Smooth muscle cell (in vitro differentiated cells): ENCODE results near the gene FAM107B. TPM values are rescaled to one million over a fixed set of nuclear protein-coding genes. Genes with fewer than 3 reads are reported as not detected.

Experiments
- DNase-seq: peaks from one replicate; lab custom pipeline; 2025; ENCODE audit not compliant: unreplicated experiment; lab: John Stamatoyannopoulos, UW
- H2AFZ ChIP-seq: fragments of 200-600 bp; sonication (generic); 2 replicates; pipeline ENCODE4 v1.6.0; 2016; ENCODE audit warnings: antibody characterized with exemption, low read depth, mild to moderate bottlenecking
- H3F3A ChIP-seq: fragments of 200-600 bp; sonication (generic); 2 replicates; pipeline ENCODE4 v1.6.0; 2017; ENCODE audit warnings: antibody characterized with exemption, low read depth
- H3K27ac ChIP-seq: fragments of 200-600 bp; sonication (generic); 2 replicates; pipeline ENCODE4 v1.5.1; 2016; ENCODE audit warnings: low read depth, mild to moderate bottlenecking
- H3K27me3 ChIP-seq: fragments of 200-600 bp; sonication (generic); 2 replicates; pipeline ENCODE4 v1.6.1; 2016; ENCODE audit warnings: low read depth, mild to moderate bottlenecking
- H3K36me3 ChIP-seq: fragments of 200-600 bp; sonication (generic); 2 replicates; pipeline ENCODE4 v1.5.1; 2016; ENCODE audit warnings: low read depth
- H3K4me1 ChIP-seq: fragments of 200-600 bp; sonication (generic); 2 replicates; pipeline ENCODE4 v1.5.1; 2016; ENCODE audit warnings: low read depth
- H3K4me2 ChIP-seq: fragments of 200-600 bp; sonication (generic); 2 replicates; pipeline ENCODE4 v1.6.0; 2016; ENCODE audit warnings: mild to moderate bottlenecking
- H3K4me3 ChIP-seq: fragments of 200-600 bp; sonication (generic); 2 replicates; pipeline ENCODE4 v1.5.1; 2016; ENCODE audit warnings: mild to moderate bottlenecking
- H3K79me2 ChIP-seq: fragments of 200-600 bp; sonication (generic); 2 replicates; pipeline ENCODE4 v1.6.0; 2016; ENCODE audit warnings: low read depth, mild to moderate bottlenecking
- H3K9ac ChIP-seq: fragments of 200-600 bp; sonication (generic); 2 replicates; pipeline ENCODE4 v1.6.0; 2016; ENCODE audit warnings: low read depth
- H3K9me3 ChIP-seq: fragments of 200-600 bp; sonication (generic); replicated peaks from 2 replicates; pipeline ENCODE4 v1.5.1; 2016; ENCODE audit warnings: low read depth
- H4K20me1 ChIP-seq: fragments of 200-600 bp; sonication (generic); 2 replicates; pipeline ENCODE4 v1.6.0; 2016; ENCODE audit warnings: low read depth
- WGBS: methylation state at CpG from one replicate; pipeline ENCODE4 v1.1.7; 2016; ENCODE audit warnings: low lambda C conversion rate; 5-methylcytosine and 5-hydroxymethylcytosine counted together
- polyA plus RNA-seq: library from polyadenylated mRNA; unstranded; fragments of >200 nt; fragmentation: Nextera tagmentation; extraction: Ambion mirVana; gene quantifications from 2 replicates; pipeline ENCODE4 v1.2.1, GENCODE V29; 2016
- total RNA-seq: library from RNA; depleted of rRNA; stranded (reverse); fragments of >200 nt; gene quantifications from 2 replicates; pipeline ENCODE4 v1.2.3, GENCODE V29; 2014
- TF ChIP-seq, protein P1 (sequence below): fragments of 200-600 bp; sonication (generic); IDR thresholded peaks from 2 replicates; pipeline ENCODE4 v1.5.1; 2017; ENCODE audit warnings: borderline replicate concordance, mild to moderate bottlenecking, antibody characterized with exemption; ENCODE audit not compliant: insufficient read depth, poor library complexity, severe bottlenecking

Gene FAM107B
- total and polyA plus RNA-seq, 2 experiments from 2014 or later, result 8.7 to 9.0 TPM

GRCh38 chr10:14815681-14816080, 41.0 kb upstream of the FAM107B start:
- TF ChIP-seq, protein P1, sequence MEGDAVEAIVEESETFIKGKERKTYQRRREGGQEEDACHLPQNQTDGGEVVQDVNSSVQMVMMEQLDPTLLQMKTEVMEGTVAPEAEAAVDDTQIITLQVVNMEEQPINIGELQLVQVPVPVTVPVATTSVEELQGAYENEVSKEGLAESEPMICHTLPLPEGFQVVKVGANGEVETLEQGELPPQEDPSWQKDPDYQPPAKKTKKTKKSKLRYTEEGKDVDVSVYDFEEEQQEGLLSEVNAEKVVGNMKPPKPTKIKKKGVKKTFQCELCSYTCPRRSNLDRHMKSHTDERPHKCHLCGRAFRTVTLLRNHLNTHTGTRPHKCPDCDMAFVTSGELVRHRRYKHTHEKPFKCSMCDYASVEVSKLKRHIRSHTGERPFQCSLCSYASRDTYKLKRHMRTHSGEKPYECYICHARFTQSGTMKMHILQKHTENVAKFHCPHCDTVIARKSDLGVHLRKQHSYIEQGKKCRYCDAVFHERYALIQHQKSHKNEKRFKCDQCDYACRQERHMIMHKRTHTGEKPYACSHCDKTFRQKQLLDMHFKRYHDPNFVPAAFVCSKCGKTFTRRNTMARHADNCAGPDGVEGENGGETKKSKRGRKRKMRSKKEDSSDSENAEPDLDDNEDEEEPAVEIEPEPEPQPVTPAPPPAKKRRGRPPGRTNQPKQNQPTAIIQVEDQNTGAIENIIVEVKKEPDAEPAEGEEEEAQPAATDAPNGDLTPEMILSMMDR, result no peak
- H3K27ac ChIP-seq, result no peak overlapping the region
- no peaks in the 10 kb centered on the region for H3F3A ChIP-seq
- no peak for DNase-seq
- H3K4me3 ChIP-seq, result no peak overlapping the region
- no peak overlapping the region for H3K9ac ChIP-seq
- no peak overlapping the region for H2AFZ ChIP-seq
- no peaks in the 10 kb centered on the region for H3K79me2 ChIP-seq
- H3K36me3 ChIP-seq, result no peaks in the 10 kb centered on the region
- no peaks in the 10 kb centered on the region for H4K20me1 ChIP-seq
- no peak overlapping the region for H3K4me2 ChIP-seq
- H3K9me3 ChIP-seq, result no peaks in the 10 kb centered on the region
- no peaks in the 10 kb centered on the region for H3K4me1 ChIP-seq
- H3K27me3 ChIP-seq, result no peaks in the 10 kb centered on the region
- 84% methylated on average over 6 of the region's 6 CpGs for WGBS

DNA sequence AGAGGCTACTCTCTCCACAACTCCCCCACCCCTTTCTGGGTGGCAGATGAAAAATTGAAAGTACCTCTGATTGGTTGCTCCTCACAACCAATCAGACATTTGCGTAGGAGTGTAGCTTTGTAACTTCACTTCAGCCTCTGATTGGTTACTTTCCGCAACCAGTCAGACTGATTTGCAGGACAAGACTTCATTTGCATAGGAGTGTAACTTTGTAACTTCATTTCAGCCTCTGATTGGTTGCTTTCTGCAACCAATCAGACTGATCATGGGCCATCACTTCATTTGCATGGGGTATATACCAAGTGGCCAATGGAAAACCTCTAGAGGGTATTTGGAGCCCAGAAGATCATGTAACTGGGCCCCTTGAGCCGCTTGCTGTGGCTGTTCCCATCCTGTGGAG, 37.6 kb upstream of the FAM107B start:
- TF ChIP-seq, protein P1, result no peak
- Histone ChIP-seq H3K9ac (no peak overlapping the region), H3K27me3 (peaks cover 4% of the 10 kb centered on the region), H4K20me1 (no peaks in the 10 kb centered on the region), H3K4me2 (no peak overlapping the region), H3K4me1 (no peaks in the 10 kb centered on the region), H2AFZ (no peak overlapping the region), H3K27ac (no peak overlapping the region), H3K36me3 (no peaks in the 10 kb centered on the region), H3K4me3 (no peak overlapping the region), H3F3A (no peaks in the 10 kb centered on the region), H3K9me3 (no peaks in the 10 kb centered on the region), H3K79me2 (no peaks in the 10 kb centered on the region)
- DNase-seq, result no peak
- WGBS, result 95% methylated on average over 3 of the region's 3 CpGs

- no peak overlapping the region for H2AFZ ChIP-seq
- WGBS, result 72% methylated on average over 9 of the region's 9 CpGs
These were observed 36.6 kb upstream of the FAM107B start for GRCh38 chr10:14810969-14811953.

More at GRCh38 chr10:14810969-14811953, 36.6 kb upstream of the FAM107B start:
- Histone ChIP-seq H3K36me3 (no peaks in the 10 kb centered on the region), H3F3A (no peaks in the 10 kb centered on the region), H4K20me1 (no peaks in the 10 kb centered on the region), H3K9me3 (no peaks in the 10 kb centered on the region), H3K4me3 (no peak overlapping the region), H3K27me3 (peaks cover 5% of the 10 kb centered on the region), H3K4me2 (no peak overlapping the region), H3K9ac (no peak overlapping the region), H3K27ac (no peak overlapping the region), H3K4me1 (no peaks in the 10 kb centered on the region), H3K79me2 (no peaks in the 10 kb centered on the region)
- DNase-seq, result no peak
- TF ChIP-seq, protein P1, result no peak
